Neural progenitor cell (in vitro differentiated cells): Measurements from ENCODE around the gene COL4A2. TPM values are rescaled to one million over a fixed set of nuclear protein-coding genes. Genes with fewer than 3 reads are reported as not detected.
A peak's percentile ranks its signal among the peaks of the same experiment; 100 is the strongest.

Experiments used
- DNase-seq: peaks from one replicate; pipeline ENCODE4 v3.0.0-alpha.2; 2016; ENCODE audit warnings: low spot score
- H2AFZ ChIP-seq: fragments of 200-600 bp; sonication (generic); replicated peaks from 2 replicates; pipeline ENCODE4 v1.6.1; 2016; ENCODE audit warnings: antibody characterized with exemption
- H3F3A ChIP-seq: fragments of 200-600 bp; sonication (generic); 2 replicates; pipeline ENCODE4 v1.6.1; 2016; ENCODE audit warnings: antibody characterized with exemption, low read depth
- H3K27ac ChIP-seq: fragments of 200-600 bp; sonication (generic); 2 replicates; pipeline ENCODE4 v1.5.1; 2016; ENCODE audit warnings: mild to moderate bottlenecking
- H3K27me3 ChIP-seq: fragments of 200-600 bp; sonication (generic); 2 replicates; pipeline ENCODE4 v1.6.1; 2016; ENCODE audit warnings: mild to moderate bottlenecking, moderate library complexity
- H3K36me3 ChIP-seq: fragments of 200-600 bp; sonication (generic); 2 replicates; pipeline ENCODE4 v1.5.1; 2016
- H3K4me1 ChIP-seq: fragments of 200-600 bp; sonication (generic); 2 replicates; pipeline ENCODE4 v1.6.1; 2016; ENCODE audit warnings: mixed run types
- H3K4me2 ChIP-seq: fragments of 200-600 bp; sonication (generic); 2 replicates; pipeline ENCODE4 v1.6.1; 2016
- H3K4me3 ChIP-seq: fragments of 200-600 bp; sonication (generic); 2 replicates; pipeline ENCODE4 v1.5.1; 2016
- H3K79me2 ChIP-seq: fragments of 200-600 bp; sonication (generic); 2 replicates; pipeline ENCODE4 v1.6.1; 2016; ENCODE audit warnings: low read depth
- H3K9ac ChIP-seq: fragments of 200-600 bp; sonication (generic); 2 replicates; pipeline ENCODE4 v1.6.1; 2016
- H3K9me3 ChIP-seq: fragments of 200-600 bp; sonication (generic); 2 replicates; pipeline ENCODE4 v1.5.1; 2016; ENCODE audit warnings: low read depth
- H4K20me1 ChIP-seq: fragments of 200-600 bp; sonication (generic); 2 replicates; pipeline ENCODE4 v1.6.1; 2016; ENCODE audit warnings: low read depth
- H3K27ac Mint-ChIP-seq: 3 replicates; pipeline ENCODE4 v1.8.0; 2021; ENCODE audit warnings: mixed read lengths
- H3K27me3 Mint-ChIP-seq: 2 replicates; pipeline ENCODE4 v1.8.0; 2022; ENCODE audit warnings: low read depth, mild to moderate bottlenecking, inconsistent platforms, moderate library complexity, mixed read lengths; ENCODE audit not compliant: insufficient read depth
- H3K36me3 Mint-ChIP-seq: 3 replicates; pipeline ENCODE4 v1.8.0; 2021; ENCODE audit warnings: mixed read lengths
- H3K4me1 Mint-ChIP-seq: 3 replicates; pipeline ENCODE4 v1.8.0; 2021; ENCODE audit warnings: mixed read lengths
- H3K4me3 Mint-ChIP-seq: 3 replicates; pipeline ENCODE4 v1.8.0; 2021; ENCODE audit warnings: mild to moderate bottlenecking, moderate library complexity, mixed read lengths
- H3K9me3 Mint-ChIP-seq: 3 replicates; pipeline ENCODE4 v1.8.0; 2020; ENCODE audit warnings: mixed read lengths
- CTCF ChIP-seq: fragments of 200-600 bp; sonication (generic); IDR thresholded peaks from 2 replicates; pipeline ENCODE4 v1.5.1; 2017; ENCODE audit warnings: antibody characterized with exemption, mild to moderate bottlenecking
- EZH2 ChIP-seq: fragments of 200-600 bp; sonication (generic); IDR thresholded peaks from 2 replicates; pipeline ENCODE4 v1.6.1; 2017; ENCODE audit warnings: antibody characterized with exemption, mild to moderate bottlenecking, moderate library complexity
- EZH2phosphoT487 ChIP-seq: fragments of 200-600 bp; sonication (generic); IDR thresholded peaks from 2 replicates; pipeline ENCODE4 v1.6.1; 2017; ENCODE audit warnings: antibody characterized with exemption
- total RNA-seq: library from RNA; depleted of rRNA; stranded (reverse); fragments of >200 nt; gene quantifications from 2 replicates; pipeline ENCODE4 v1.2.3, GENCODE V29; 2015; ENCODE audit warnings: low replicate concordance

The COL4A2 gene
- total RNA-seq, 1 donor from 2014 or later: 73.6 TPM

- Mint-ChIP-seq H3K4me1 (no peaks in the 10 kb centered on the region), H3K4me3 (no peak overlapping the region), H3K36me3 (peaks cover 30% of the 10 kb centered on the region), H3K27ac (no peak overlapping the region), H3K9me3 (no peaks in the 10 kb centered on the region), H3K27me3 (no peaks in the 10 kb centered on the region)
- no peak overlapping the region for H3K9ac ChIP-seq
- H3K36me3 ChIP-seq: no peaks in the 10 kb centered on the region
- no peak overlapping the region for H3K27ac ChIP-seq
- no peaks in the 10 kb centered on the region for H3K9me3 ChIP-seq
- H3K4me3 ChIP-seq: no peak overlapping the region
- H2AFZ ChIP-seq: no peak overlapping the region
- no peak overlapping the region for H3K4me2 ChIP-seq
- no peaks in the 10 kb centered on the region for H3K4me1 ChIP-seq
- H3F3A ChIP-seq: no peaks in the 10 kb centered on the region
- TF ChIP-seq CTCF: no peak
- no peak for TF ChIP-seq EZH2phosphoT487
- TF ChIP-seq EZH2: no peak
- no peak for DNase-seq
- no peaks in the 10 kb centered on the region for H3K79me2 ChIP-seq
- H4K20me1 ChIP-seq: peaks cover 3% of the 10 kb centered on the region
- no peaks in the 10 kb centered on the region for H3K27me3 ChIP-seq
Observed at GRCh38 chr13:110506396-110506795, 199.3 kb downstream of the COL4A2 start.

- Mint-ChIP-seq H3K27ac (peak overlapping the region; percentile 60), H3K4me3 (no peak overlapping the region), H3K9me3 (no peaks in the 10 kb centered on the region), H3K4me1 (no peaks in the 10 kb centered on the region), H3K27me3 (no peaks in the 10 kb centered on the region), H3K36me3 (peaks cover 24% of the 10 kb centered on the region)
- no peak for DNase-seq
- H2AFZ ChIP-seq: no peak overlapping the region
- H3K4me2 ChIP-seq: no peak overlapping the region
- no peak overlapping the region for H3K4me3 ChIP-seq
- H3K27me3 ChIP-seq: no peaks in the 10 kb centered on the region
- no peaks in the 10 kb centered on the region for H3K79me2 ChIP-seq
- no peaks in the 10 kb centered on the region for H3K4me1 ChIP-seq
- TF ChIP-seq EZH2phosphoT487 (no peak), EZH2 (no peak), CTCF (no peak)
- H3K36me3 ChIP-seq: no peaks in the 10 kb centered on the region
- no peak overlapping the region for H3K27ac ChIP-seq
- no peaks in the 10 kb centered on the region for H3K9me3 ChIP-seq
- peaks cover 3% of the 10 kb centered on the region for H4K20me1 ChIP-seq
- no peaks in the 10 kb centered on the region for H3F3A ChIP-seq
- H3K9ac ChIP-seq: no peak overlapping the region
Observed at GRCh38 chr13:110506859-110507566, 199.9 kb downstream of the COL4A2 start.

- Mint-ChIP-seq H3K4me1 (no peaks in the 10 kb centered on the region), H3K36me3 (peaks cover 26% of the 10 kb centered on the region), H3K9me3 (no peaks in the 10 kb centered on the region), H3K27me3 (no peaks in the 10 kb centered on the region), H3K4me3 (no peak overlapping the region), H3K27ac (no peak overlapping the region)
- H4K20me1 ChIP-seq: peaks cover 3% of the 10 kb centered on the region
- H3K9me3 ChIP-seq: no peaks in the 10 kb centered on the region
- no peaks in the 10 kb centered on the region for H3K36me3 ChIP-seq
- H3K4me2 ChIP-seq: no peak overlapping the region
- no peak for DNase-seq
- TF ChIP-seq EZH2phosphoT487 (no peak), EZH2 (no peak), CTCF (no peak)
- H3K4me1 ChIP-seq: no peaks in the 10 kb centered on the region
- H3K27me3 ChIP-seq: no peaks in the 10 kb centered on the region
- H3K9ac ChIP-seq: no peak overlapping the region
- no peaks in the 10 kb centered on the region for H3F3A ChIP-seq
- no peak overlapping the region for H2AFZ ChIP-seq
- H3K79me2 ChIP-seq: no peaks in the 10 kb centered on the region
- no peak overlapping the region for H3K4me3 ChIP-seq
- H3K27ac ChIP-seq: no peak overlapping the region
Observed at GRCh38 chr13:110507678-110508381, 200.7 kb downstream of the COL4A2 start.
